ENCODE measurements around the gene NPY1R.

GRCh38 chr4:163343604-163344146 is 11.3 kb upstream of the NPY1R start, which contains the start of gene NPY5R:
- TF ChIP-seq CTCF (conservative IDR thresholded peaks at IDR 0.05): no peak
- TF ChIP-seq ZFX (IDR thresholded peaks at IDR 0.05): no peak
